Right renal cortex interstitium (tissue), 3 donors: ENCODE measurements around the gene APBA2. TPM values are rescaled to one million over a fixed set of nuclear protein-coding genes. Genes with fewer than 3 reads are reported as not detected.
"Not testable (repeated sequence)": the region's sequence is repeated elsewhere in the genome, so short reads cannot be mapped to it uniquely, and the experiment has no call there.

Source experiments
- DNase-seq, 3 donors: peaks; one replicate each; pipeline ENCODE4 v3.0.0-alpha.2; 2013; ENCODE audit warnings: low read depth in 3 of 3, low spot score in 2 of 3
- polyA plus RNA-seq, 3 donors: library from polyadenylated mRNA; unstranded; fragments of 120-200 nt; gene quantifications; one replicate each; pipeline ENCODE4 v1.2.1, GENCODE V29; 2013; ENCODE audit not compliant: insufficient read length in 3 of 3

The APBA2 gene
- polyA plus RNA-seq = 10 to 100 TPM; 10.8 to 12.0 (median 11.8) TPM

DNA sequence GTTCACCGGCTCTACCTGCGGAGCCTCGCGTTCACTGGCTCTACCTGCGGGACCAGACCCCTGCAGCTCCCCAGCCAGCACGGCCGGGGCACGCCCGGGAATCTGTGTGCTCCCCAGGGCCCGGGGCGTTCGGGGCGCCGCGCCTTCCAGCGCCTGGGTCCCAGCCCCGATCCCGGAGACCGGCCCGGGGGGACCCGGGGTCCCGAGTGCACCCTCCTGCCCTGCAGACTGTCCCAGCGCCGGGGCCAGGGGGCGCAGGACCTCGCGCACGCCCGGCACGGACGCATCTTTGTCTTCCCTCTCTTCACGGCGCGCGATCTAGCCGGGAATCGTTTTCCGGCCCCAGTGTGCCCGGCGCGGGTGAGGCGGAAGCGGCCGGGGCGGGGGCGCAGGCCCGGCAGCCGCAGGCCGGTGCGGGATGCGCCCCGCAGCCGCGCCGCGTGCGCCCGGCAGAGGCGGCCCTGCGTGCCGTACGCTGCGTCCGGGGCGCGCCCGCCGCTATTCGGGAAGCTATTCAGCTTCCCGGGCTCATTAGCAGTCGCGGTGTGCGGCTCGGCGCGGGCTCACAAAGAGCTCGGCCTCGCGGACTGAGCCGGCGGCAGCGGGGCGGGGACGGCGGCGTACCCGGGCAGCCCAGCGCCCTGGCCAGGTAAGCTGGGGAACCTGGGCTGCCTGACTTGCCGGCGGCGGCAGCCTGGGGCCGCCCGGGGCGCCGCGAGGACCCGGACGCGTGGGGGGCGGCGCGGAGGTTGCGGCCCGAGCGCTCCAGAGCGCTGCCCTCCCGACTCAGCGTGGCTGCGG is at the start of gene APBA2:
APBA2 (plus strand) TSS at position 345 of the 801 bp plus-strand sequence. CDS start 167,911 bp downstream, outside the sequence.
- peak in 1 of 3 donors; percentile 40 for DNase-seq

DNA sequence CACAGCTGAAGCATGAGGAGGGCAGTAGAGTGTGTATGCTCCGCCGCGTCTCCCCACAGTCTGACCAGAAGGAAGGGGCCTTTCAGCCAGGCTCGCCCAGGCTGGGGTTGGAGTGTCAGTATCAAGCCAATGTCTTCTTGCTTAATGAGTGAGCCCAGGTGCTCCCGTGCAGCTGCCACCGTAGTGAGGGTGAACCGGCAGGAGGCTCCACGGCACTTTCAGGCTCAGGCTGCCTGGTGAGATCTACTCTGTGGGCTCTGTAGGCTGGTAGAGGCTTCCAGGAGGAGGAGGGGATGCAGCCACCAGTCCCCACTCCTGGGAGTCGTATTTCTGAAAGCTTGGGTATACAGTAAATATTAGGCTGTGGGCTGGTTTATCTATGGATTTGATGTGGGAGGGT is 45.5 kb upstream of the APBA2 start:
- not testable (repeated sequence) for DNase-seq

DNA sequence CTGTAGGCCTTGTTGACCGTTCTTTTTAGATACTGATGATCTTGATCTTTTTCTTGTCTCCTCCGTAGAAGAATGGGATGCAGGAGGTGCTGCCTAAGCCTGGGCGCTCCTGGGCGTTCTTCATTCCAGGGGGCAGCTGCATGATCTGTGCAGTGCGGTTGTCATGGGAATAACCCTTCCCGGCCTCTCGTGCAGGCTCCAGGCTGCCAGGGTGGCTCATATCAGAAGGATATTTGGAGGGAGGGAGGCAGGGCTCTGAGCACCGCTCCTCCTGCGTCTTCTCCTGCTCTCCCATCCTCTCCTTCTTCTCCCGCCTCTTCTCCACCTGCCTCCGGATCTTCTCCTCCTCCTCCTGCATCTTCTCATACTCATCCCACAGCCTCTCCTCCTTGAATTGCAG is 43.6 kb upstream of the APBA2 start:
- not testable (repeated sequence) for DNase-seq

DNA sequence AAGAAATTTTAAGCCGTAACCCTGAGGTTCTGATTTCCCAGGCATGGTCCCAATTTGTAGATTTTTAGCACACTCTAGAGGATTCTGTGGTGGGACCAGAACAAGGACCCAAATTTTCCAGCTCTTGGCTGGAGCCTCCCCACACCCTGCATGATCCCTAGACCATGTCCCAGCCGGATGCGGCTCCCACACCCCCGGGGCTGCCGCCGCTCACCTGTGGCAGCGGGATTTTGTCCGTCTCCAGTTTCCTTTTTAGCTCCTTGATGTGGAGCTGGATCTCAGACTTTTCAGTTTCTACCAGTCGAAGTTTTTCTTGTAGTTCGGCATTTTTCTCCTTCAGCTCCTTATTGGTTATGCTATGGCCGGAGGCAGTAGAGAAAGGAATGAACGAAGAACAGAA is 42.3 kb upstream of the APBA2 start:
- DNase-seq = not testable (repeated sequence)

DNA sequence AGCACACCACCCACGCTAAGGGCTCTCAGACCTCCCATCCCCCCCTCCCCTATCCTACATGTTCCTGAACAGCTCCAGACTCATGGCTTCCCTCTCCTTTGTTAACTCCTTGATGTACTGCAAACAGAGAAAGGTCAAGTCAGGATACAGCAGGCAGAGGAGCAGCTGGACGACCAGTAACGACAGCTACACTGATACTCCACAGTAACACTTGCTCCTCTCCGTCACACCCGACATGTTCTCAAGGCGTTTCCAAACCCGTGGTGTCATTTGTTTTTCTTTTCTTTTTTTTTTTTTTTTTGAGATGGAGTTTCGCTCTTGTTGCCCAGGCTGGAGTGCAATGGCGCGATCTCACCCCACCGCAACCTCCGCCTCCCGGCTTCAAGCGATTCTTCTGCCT is 41.6 kb upstream of the APBA2 start:
- DNase-seq = not testable (repeated sequence)

DNA sequence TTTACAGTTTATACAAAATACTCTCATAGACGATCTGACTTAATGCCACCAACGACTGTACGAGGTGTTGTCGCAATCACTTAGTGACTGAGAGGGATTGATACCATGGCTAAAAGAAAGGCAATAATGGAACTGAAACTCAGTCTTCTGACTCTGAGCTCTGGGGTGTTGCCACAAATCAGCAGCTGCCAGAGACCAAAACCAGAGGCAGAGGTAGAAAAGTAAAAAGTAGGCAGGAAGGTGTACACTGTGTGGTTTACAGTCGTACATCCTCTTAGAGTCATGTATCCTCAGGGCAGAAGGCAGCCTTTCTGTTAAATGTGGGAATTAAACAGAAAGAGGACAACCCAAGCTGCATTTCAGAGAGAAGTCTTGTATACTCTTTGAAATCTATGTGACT is 38.5 kb upstream of the APBA2 start:
- not testable (repeated sequence) for DNase-seq

DNA sequence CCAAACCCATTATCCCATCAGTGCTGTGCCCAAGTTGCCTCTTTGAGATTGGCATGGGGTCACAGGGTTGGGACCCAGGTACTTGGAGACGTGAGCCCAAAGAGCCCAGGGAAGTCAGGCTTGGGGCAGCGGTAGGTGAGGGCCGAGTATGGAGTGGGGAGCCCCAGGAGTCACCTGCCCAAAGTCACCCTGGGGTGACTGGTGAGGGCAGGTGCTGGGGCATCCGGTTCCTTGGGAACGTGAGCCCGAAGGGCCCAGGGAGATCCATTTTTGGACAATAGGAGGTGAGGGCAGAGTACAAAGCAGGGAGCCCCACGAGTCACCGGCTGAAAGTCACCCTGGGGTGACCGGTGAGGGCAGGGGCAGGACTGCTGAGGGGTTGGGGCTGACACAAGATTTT is 37.8 kb upstream of the APBA2 start:
- DNase-seq = not testable (repeated sequence)

DNA sequence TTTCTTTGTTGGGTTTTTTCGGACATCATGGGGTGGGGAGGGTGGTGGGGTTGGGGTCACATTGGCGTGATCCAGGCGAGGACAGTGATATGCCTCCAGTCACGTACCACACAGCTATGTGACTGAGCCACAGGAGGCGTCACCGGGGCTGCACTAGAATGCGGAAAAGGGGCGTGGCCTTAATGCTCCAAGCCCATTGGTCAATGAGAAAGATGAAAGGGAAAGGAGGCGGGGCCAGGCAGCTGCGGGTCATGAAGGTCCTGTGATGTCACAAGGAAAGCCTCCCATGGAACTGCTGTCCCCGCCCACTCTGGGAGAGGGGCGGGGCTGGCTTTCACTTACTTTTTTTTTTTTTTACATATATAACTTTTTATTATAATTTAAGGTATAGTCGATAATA is 37.3 kb upstream of the APBA2 start, which contains the start of gene GOLGA6L7:
GOLGA6L7 (minus strand) TSS at position 124 of the 400 bp plus-strand sequence; CDS start at position 29, 95 bp downstream.
- not testable (repeated sequence) for DNase-seq

DNA sequence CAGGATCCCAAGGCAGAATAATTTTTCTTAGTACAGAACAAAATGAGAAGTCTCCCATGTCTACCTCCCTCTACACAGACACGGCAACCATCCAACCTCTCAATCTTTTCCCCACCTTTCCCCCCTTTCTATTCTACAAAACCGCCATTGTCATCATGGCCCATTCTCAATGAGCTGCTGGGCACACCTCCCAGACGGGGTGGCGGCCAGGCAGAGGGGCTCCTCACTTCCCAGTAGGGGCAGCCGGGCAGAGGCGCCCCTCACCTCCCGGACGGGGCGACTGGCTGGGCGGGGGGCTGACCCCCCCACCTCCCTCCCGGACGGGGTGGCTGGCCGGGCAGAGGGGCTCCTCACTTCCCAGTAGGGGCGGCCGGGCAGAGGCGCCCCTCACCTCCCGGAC is 36.5 kb upstream of the APBA2 start:
- DNase-seq = not testable (repeated sequence)

DNA sequence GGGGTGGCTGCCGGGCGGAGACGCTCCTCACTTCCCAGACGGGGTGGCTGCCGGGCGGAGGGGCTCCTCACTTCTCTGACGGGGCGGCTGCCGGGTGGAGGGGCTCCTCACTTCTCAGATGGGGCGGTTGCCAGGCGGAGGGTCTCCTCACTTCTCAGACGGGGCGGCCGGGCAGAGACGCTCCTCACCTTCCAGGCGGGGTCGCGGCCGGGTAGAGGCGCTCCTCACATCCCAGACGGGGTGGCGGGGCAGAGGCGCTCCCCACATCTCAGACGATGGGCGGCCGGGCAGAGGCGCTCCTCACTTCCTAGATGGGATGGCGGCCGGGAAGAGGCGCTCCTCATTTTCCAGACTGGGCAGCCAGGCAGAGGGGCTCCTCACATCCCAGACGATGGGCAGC is 36.0 kb upstream of the APBA2 start:
- DNase-seq = not testable (repeated sequence)

DNA sequence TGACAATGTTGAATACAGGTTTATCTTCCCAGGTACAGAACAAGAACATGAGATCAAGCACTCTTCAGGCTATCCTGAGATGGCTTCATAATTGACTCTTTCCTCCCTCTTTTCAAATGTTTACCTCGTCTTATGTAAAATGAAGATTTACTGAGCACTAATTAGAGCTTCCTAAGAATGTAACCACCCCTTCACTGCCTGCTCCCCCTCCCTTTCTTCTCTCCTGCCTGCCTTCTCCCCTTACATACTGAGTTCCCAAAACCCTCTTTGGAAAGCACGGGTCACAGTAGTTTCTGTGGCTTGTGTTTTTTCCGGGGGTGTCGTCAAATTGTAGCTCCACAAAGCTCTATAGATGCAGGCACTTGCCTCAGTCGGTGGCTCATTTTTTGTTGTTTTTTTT is 32.1 kb upstream of the APBA2 start:
- not testable (repeated sequence) for DNase-seq

DNA sequence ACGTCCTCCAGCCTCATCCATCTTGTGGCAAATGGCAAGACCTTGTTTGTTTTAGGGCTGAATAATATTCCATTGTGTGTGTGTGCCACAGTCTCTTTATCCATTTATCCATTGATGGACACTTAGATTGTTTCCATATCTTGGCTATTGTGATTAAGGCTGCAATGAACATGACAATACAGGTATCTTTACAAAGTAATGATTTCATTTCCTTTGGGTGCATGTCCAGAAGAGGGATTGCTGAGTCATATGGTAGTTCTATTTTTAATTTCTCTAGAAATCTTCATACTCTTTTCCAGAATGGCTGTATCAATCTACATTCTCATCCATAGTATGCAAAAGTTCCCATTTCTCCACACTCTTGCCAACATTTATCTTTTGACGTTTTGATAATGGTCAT is 31.2 kb upstream of the APBA2 start:
- DNase-seq = not testable (repeated sequence)

DNA sequence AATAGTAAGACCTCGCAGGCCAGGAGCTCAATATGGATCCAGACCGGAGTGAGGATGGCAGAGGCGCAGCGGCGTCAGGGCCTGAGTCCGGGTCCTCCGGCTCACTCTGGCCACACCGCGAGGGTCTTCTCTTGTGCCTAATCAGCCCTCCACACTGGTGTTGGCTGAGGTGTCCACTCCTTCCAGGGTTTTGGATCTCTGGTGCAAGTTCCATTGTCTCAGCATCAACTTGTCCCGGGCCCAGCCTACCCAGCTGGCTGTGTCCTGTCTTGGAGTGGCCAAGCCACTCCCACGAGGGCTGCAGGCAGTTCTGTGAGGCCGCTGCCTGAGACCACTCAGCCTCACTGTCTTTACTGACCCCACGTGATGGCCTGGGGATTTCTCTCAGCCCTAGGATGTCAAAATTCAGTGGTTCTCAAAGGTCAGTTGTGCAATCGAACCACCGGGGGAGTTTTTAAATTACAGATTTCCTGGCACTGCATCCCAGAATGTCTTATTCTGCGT is 24.7 kb upstream of the APBA2 start:
- DNase-seq = no peak

DNA sequence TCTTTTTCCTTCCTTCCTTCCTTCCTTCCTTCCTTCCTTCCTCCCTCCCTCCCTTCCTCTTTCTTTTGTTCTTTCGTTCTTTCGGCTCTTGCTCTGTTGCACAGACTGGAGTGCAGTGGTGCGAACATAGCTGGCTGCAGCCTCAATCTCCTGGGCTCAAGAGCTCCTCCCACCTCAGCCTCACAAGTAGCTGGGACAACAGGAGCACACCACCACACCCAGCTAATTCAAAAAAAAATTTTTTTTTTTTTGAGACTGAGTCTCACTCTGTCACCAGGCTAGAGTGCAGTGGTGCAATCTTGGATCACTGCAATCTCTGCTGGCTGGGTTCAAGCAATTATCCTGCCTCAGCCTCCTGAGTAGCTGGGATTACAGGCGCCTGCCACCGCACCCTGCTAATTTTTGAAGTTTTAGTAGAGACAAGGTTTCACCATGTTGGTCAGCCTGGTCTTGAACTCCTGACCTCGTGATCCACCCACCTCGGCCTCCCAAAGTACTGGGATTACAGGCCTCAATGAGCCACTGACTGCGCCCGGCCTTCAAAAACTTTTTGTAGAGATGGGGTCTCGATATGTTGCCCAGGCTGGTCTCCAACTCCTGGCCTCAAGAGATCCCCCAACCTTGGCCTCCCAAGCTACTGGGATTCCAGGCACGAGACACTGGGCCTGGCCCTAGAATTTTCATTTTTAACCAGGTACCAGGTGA is 24.0 kb upstream of the APBA2 start:
- not testable (repeated sequence) for DNase-seq

DNA sequence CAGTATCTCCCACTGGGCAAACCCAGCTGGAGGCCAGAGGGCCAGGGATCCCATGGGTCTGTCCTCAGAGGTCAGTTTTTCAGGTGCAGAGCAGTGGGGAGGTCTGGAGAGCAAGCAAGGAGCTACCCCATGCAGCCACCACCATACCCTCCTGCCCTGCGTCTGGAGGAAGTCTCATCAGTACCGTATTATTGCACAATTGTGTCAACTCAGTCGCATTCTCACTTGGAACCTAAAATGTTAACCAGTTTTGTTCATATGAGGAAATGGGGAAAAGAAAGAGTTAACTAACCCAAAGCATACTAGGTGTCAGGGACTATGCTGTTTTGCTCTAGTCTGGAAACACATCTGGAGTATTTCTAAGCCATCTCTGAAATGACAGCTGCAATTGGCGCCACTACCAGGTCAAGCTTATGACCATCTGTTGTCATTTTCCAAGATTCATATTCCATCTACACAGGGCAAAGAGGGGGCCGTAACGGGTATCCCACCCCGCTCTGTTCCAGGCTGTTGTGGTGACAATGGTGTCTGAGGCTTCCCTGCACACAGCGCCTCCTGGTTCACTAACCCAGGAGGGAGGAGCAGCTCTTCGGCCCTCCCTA is 16.9 kb upstream of the APBA2 start:
- no peak for DNase-seq

DNA sequence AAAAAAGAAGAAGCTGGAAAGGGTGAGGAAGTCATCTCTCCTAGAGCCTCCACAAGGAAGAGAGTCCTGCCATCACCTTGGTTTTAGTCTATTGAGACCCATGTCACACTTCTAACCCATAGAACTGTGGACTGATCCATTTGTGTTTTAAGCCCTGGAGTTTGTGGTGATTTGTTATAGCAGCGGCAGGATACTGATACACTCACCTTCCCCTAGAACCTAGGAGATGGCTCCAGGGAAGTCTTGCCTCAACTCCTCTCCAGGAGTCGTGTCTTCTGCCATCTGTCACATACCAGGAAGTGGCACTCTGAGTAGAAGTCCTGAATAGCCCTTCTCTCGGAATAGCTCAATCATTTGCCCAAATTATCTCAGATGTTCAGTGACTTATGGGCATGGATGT is 14.6 kb upstream of the APBA2 start:
- DNase-seq = no peak

DNA sequence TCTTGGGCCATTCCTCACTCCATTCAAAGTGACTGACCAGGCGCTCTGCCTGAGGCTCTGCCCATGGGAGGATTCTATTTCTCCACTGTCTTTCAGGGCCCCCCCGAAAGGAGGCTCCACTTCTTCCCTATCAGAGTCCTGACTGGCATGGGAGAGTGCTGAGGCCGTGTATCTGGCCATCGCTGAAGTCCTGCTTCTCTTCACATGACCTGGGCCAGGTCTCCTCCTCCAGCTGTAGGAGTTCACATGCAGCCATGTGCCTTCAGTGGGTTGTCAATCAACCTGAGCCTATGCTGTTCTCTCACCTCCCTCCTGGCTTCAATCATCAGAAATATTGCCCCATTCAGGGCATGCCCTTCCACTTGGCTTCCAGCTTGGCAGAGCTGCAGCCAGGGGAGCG is 12.8 kb upstream of the APBA2 start:
- no peak for DNase-seq

DNA sequence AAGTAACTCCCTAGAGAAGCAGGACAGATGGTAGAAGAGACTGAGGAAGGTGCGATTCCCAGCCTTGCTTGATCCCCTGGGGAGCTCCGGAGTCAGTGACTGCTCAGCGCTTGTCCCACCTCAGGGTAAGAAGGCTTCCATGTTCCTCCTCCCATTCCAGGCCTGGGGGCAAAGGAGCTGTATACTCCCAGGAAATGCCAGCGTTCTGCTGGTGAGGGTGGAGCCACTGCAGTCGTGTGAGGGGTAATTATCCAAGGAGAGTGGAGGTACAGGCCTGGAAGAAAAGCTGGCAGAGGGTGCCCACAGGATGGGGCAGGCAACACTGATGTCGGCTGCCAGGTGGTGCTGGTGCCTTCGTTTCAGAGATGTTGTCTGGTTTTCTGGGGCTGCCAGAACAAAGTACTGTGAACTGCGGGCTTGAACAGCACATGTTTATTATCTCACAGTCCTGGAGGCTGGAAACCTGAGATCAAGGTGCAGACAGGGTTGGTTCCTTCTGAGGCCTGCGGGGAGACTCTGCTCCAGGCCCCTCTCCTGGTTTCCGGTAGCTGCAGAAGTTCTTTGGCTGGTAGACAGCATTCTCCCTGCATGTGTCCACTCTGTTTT is 12.1 kb upstream of the APBA2 start:
- DNase-seq = no peak

DNA sequence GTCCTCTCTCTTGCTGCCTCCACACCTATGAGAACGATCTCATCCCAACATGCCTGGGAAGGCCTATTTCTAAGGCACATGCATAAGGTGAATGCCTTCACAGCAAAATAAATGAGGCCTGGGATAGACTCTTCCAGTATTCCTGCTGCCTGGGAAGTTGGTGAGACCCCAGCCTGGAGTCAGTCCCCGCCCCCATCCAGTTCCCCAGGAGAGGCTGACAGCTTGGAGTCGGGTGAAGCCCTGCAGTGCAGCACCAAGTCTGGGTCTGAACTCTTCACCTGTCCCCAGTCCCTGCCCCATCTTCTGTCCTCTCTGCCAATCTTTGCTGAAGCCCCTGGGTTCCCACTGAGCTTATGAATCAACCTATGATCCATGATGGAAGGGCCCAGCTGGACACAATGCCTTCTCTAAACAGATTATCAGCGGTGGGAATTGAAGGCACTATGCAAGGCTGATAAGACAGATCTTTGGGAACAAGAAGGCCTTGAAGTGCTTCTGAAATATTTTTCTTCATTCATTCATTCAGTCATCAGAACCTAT is 10.2 kb upstream of the APBA2 start:
- DNase-seq = no peak

DNA sequence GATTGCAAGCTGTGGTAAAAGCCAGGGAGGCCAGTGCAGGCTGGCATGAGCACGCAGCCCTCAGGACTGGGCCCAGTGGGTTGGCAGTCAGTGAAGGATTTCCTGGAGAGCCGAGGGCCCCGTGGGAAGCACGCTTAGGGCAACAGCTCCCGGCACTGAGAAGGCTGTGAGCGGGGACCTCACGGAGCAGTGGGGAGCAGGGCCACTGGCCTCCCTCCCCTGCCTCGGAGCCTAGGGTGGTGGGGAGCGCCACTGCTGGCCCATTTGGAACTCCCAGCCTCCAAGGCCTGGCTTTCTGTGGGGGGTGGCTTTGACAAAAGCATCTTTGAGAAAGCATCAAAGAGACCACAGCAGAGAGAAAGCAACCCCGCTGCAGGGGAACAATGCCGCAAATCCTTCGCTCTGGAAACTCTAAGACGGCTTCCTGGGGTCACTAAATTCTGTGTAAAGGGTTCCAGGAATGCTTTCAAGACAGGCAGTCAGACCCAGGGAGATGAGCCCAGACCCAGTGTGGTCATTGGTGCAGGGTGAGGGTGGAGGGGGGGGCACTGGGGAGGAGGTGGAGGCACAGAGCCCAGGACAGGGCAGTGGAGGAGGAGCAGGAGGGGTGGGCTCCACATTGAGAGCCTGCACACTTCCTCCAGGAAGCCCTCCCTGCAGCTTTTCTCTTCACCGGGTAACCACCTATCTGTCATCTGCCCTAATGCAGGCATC is 9.5 kb upstream of the APBA2 start:
- no peak for DNase-seq
